ENCODE data around the gene PPP2R1B.
A peak's percentile ranks its signal among the peaks of the same experiment; 100 is the strongest.
"Not testable (repeated sequence)": the region's sequence is repeated elsewhere in the genome, so short reads cannot be mapped to it uniquely, and the experiment has no call there.

Gene PPP2R1B

DNA sequence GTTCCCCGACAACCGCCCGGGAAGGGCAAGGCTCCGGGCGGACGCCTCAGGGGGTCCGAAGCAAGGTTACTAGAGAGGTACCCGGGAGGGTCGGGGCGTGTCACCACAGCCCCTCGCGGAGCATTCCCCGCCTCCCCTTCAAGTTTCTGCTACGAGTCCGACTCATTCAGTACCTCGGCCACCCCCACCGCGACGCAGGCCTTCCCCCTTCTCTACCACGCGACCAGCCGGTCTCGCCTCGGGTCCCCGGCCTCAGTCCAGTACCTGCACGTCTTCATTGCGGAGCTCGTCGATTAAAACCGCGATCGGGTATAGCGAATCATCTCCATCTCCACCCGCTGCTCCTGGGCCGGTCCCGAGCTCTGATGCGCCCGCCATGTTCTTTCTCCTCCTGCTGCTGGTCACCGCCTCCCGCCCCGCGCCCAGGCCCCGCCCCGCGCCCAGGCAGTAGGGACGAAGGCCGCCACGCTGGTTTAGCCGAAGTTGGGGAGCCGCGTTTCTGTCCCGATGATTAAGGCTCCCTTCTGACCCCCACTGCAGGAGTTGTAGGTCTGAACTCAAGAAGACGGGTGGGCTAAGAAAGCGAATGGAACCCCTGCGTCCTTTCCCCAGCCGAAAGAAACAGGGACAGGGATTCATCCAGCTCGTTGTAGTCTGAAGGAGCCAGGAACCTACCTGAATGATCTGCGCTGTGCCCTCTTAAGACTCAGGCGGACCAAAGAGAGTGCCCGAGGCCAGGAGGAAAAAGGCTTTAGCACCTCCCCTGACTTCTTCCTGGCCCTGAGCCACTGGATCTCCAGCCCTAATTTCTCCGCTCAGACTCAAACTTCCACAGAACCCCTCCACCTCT is at the start of gene PPP2R1B:
PPP2R1B (minus strand) TSS at position 406 of the 850 bp plus-strand sequence; CDS start at position 378, 28 bp downstream.
- DNase-seq, result peak; percentile 80

DNA sequence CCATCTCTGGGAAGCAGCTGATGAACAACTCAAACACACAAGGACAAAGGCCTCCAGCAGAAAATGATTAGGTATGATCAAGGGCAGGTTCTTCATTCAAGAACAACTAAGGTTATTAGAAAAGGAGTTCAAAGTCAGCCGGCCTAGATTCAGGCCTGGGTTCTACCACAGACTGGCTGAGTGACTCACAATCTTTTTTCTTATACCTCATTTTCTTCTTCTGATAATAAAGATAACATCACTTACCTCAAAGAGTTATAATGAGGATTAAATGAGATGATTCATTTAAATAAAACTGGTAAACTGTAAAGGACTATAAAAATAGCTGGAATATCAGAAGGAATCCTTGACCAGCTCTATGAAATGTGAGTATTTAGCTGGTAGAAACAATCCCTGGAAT is 49.3 kb upstream of the PPP2R1B start:
- no peak for DNase-seq

DNA sequence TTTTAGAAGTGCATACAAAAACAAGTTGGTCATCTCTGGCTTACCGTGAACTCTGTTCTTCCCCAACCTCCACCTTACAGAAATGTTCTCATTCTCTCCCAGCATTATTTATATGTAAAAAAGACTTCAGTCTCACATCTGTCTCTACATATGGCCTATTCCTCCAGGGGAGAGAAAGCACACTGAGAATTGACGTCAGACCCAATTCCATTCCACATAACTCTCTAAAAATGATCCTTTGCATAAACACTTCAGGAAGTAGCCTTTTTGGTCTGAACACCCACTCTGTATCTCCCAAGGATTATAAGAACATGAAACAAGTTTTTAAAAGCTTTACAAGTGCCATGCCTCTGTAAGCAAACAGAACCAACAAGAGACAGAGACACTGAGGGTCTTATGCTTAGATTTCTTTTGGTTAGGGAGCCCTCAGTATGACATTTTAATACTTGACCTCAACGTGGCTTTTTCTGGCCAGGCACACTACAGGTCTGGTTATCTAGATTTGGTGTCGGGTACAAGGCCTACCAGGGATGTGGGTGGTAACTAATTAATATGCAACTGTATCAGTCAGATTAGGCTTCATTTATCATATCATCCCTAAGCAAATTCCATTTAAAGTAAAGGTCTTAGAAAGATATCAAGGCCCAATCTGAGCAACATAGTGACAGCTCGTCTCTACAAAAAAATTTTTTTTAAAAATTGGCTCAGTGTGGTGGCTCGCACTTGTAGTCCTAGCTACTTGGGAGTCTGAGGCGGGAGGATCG is 48.5 kb upstream of the PPP2R1B start:
- no peak for DNase-seq

DNA sequence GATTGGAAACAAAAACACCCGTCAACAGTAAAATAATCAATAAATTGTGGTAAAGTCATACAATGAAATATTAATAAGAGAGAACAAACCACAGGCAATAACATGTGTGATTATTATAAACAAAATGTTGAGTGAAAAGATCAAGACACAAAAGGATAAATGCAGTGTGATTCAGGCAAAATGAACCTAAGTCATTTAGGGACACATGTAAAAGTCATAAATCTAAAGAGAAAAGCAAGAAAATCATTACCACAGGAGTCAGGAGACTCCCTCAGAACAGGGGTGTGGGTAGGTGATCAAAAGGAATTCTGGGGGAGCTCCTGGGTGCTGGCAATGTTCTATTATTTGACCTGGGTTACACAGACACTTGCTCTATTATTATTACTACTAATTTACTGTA is 47.9 kb upstream of the PPP2R1B start:
- DNase-seq, result no peak

DNA sequence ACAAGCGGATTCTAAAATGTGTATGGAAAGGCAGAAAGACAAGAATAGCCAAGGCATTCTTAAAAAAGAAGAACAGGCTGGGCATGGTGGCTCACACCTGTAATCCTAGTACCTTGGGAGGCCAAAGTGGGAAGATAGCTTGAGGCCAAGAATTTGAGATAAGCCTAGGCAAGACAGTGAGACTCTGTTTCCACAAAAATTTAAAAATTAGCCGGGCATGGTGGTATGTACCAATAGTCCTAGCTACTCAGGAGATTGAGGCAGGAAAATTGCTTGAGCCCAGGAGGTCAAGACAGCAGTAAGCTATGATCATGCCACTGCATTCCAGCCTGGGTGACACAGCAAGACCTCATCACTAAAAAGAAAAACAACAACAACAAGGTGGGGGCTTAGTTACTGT is 46.0 kb upstream of the PPP2R1B start:
- no peak for DNase-seq

DNA sequence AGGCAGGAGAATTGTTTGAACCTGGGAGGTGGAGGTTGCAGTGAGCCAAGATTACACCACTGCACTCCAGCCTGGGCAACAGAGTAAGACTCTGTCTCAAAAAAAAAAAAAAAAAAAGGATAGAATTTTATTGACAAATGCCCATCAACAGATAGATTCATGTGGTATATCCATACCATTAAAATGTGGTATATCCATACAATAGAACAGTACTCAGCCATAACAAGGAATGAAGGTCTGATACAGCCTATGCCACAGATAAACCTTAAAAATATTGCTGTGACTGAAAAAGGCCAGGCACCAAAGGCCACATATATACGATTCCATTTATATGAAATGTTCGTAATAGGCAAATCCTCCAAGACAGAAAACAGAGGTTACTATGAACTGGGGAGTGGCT is 45.3 kb upstream of the PPP2R1B start:
- DNase-seq, result no peak

DNA sequence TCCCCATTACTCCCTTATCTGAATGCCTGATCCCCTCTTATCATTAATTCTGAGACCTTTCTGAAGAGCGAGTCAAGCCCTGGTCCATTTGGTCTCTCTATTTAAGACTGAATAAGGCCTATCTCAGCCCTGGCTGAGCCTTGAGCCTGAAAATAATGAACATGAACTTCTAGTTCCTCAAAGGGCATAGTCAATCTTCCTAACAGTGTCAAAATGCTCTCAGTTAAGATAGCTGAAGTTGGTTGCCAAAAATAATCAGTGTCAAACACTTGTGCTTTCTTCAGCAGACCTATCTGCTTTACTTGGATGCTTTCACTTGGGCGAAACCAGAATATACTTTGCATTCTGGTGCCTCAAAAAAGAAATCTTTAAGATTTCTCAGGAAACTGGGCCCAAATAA is 42.6 kb upstream of the PPP2R1B start:
- no peak for DNase-seq

DNA sequence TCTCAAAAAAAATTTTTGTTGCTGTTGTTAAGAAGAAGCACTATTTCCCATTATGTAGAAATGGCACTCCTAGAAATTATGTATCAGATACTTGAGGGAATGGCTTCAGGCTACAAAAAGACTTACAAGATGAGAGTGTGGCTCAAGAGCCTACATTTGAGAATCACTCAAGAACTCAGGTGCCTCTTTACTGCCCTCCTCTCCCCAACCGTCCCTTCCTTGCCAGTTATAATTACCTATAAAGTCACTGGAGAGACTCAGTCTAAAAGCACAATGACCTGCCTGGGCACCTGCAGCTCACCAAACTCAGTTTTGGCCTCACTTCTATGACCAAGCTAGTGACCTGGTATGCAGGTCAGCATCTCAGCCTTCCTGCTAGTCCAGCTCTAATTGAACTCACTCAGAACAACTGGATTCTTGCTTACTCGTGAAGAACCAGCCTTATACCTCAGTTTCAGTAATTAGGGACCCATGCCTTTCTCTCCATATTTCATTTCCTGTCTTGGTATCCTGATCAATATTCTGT is 41.9 kb upstream of the PPP2R1B start:
- DNase-seq, result no peak

DNA sequence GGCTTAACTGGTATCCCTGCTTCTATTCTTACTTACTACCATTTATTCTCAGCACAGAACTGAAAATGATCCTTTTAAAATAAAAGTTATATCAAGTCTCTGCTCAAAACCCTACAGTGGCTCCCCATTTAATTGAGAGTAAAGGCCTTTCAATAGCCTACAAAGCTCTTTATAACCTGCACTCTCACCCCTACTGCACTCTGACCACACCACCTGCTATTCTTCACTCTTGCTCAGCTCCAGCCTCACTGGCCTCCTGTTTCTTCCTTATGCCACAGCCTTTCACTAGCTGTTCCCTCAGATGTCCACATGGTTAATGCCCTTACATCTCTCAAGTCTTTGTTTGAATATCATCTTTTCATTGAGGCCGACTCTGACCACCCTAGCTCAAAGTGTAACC is 40.9 kb upstream of the PPP2R1B start:
- no peak for DNase-seq

DNA sequence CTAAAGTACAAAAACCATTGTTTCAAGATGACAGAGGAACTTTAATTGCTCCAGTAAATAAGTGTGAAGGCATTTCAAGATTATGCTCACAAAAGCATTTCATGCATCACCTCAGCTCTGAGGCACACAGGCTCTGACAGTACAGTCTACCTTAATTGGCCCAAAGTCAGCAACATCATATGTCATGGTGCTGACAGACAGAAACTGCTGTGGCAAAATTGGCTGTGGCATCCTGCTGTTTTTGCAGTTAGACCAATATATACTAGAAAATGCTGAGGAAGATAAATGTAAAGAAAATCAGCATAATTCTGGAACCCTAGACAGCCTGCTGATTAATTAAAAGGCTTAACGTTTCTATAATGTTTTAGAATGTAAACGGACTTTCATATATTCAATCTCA is 34.9 kb upstream of the PPP2R1B start:
- DNase-seq, result no peak

DNA sequence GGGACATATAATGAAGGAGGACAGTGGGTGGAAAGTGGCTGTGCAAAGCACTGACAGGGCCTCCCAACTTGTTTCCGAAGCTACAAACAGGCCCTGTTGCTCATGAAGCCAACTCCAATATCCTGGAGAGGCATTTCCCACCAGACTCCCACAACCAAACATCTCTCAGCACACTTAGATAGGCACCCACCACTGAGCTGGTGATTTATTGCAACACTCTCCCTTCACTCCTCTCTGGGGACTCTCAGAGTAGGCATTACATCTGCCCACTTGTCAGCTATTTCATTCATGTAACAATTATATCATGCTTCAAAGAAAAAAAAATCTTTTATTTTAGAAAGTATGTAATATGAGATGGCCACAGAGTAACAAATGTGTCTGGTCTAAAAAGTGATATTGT is 32.1 kb upstream of the PPP2R1B start:
- no peak for DNase-seq

DNA sequence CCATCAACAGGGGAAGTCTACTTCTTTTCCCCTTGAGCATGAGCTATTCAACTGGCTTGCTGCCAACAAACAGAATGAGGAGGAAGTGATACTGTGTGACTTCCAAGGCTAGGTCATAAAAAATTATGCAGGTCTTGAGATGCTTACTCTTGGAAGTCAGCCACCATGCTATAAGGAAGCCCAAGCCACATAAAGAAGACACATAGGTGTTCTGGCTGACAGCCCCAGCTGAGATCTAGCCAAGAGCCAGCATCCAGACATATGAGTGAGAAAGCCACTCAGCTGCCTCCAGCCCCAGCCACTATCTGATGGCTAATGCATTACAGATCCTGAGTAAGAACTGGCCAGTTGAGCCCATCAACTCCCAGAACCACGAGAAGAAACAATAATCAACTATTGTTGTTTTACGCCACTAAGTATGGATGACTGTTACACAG is 31.0 kb upstream of the PPP2R1B start:
- no peak for DNase-seq

DNA sequence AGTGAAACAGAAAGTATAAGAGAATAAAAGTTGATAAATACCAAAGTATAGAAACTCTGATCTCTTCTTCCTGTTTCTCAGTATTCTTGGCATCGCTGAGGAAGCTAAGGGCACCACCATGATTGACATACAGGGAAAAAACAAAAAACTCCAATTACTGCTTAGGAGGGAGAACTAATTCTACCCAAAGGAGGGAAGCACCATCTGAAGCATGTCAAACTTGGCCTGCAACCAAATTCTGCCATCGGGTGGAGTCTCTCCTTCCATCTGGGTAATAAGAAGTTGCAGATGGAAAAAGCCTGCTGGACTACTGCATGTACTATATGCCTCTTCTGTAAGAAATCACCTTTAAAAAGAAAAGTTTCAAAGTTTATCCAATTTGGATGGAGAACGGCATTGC is 30.5 kb upstream of the PPP2R1B start:
- DNase-seq, result no peak

DNA sequence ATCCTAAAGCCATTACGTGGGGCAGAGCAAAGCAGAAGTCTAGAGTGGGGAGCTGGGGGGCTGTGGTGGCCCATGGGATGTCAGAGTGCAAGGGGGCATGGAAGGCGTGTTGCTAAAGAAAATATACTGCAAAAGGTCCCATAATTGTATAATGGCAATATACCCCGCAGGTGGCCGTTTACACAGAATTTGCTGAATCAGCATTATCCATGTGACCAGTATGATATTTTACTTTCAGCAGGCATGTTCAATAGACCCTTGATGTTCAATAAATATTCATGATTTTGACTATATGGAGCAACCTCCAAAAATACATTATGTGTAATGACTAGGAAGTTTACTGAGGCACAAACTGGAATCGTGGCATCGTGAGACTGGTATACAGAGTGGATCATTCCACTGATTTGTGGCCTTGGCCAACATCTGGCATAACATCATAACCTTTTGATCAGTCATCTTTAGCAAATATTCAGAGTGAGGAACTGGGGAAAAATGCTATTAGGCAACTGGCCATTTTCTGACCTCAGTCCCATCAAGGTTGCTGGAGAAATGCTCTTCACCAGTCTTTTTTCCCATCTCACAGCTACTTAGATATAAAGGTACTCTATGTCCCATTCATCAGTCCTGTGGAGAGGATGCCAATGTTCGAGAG is 29.3 kb upstream of the PPP2R1B start:
- DNase-seq, result no peak

DNA sequence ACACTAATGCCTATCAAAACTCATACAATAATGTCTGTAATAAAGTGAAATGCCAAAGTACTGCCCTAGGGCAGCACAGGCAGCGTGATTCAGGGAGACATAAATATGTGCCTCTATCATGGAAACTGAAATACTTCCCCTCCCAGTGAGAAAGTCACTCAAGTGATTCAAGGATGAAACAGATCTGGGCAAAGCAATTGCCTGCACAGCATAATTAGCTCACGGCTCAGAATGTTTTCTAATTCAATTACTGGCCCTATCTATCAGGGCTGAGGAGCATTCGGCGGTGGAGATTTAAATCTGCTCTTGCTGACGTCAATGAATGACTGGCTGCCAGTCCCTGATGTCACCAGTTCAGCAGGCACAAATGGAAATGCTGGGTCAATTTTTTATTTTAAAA is 27.7 kb upstream of the PPP2R1B start:
- DNase-seq, result no peak

DNA sequence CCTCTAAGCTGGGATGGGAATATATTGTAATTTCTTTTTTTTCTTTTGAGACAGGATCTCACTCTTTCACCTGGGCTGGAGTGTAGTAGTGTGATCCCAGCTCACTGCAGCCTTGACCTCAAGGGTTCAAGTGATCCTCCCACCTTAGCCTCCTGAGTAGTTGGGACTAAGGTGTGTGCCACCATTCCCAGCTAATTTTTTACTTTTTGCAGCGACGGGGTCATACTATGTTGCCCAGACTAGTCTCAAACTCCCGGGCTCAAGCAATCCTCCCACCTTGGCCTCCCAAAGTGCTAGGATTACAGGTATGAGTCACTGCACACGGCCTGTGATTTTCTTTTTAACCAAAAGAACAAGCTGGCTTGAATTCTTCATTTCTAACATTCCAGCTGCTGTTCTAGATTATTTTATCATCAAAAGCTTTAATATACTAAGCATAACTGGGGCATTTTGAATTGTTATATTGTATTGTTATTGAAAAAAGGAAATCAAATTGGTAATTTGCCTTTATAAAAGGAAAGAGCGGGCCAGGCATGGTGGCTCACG is 26.8 kb upstream of the PPP2R1B start:
- DNase-seq, result no peak

DNA sequence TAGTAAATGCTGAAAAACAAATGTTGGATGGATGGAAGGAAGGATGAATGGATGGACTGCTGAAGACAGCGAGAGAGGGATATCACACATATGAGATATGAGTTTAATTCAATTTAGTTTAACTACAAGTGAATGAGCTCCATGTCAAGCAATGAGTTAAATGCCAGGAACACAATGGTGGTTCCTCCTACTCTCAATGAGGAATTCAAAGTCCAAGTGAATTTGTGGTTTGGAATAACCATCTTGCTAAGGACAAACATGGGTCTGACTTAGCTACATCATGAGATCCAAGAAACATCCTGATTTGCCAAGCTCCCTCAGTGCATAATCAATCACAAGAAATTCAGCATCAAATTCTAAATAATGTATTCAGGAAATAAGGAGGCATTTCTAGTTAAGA is 26.1 kb upstream of the PPP2R1B start:
- no peak for DNase-seq

DNA sequence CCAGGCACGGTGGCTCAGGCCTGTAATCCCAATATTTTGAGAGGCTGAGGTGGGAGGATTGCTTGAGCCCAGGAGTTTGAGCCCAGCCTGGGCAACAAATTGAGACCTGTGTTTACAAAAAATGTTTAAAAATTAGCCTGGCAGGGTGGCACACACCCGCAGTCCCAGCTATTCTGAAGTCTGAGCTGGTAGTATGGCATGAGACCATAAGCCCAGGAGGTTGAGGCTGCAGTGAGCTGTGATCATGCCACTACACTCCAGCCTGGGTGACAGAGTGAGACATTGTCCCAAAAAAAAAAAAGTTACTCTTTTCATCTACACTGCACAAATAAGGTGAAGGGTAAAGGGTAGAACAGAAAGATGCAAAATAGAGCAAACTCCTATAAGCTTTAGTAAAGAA is 22.3 kb upstream of the PPP2R1B start:
- DNase-seq, result no peak

DNA sequence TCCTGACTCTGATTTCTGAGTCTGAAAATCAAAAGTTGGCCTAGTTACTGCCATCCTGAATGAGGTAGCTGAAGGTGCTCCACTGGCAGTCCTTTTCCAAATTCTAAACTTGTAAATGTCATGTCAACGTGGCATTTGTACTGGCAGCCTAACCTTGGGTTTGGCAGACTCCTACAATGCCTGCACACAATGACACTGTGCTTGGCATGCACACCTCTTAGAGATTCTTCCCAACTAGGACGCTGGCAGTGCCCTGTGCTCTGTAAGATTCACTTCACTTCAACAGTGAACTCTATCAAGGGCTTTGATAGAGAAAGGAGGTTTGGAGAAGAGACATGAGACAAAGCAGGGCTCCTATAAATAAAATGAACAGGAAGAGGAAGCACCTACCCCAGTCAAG is 21.9 kb upstream of the PPP2R1B start:
- DNase-seq, result no peak

DNA sequence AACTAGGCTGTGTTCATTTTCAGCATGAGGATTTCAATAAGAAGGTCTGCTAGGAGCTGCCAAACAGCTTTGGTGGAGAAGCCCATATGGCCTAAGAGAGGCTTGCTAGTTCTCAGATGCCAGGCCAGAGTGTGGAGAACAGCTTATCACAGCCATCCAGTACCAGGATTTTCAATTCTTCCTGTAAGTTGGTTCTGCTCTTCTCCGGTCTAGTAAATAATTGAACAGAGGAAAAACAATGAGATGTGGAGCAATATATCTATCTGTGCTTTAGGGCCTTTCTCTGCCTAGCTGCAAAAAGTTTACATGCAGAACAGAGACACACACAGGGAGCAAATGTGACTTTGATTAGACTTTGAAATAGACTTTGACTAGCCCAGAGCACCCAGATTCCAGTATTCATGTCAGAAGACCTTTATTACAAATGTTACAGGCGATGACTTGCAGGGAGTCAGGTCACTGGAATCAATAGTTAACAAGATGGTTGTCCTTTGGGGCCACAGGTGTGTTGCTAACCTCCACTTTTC is 19.8 kb upstream of the PPP2R1B start:
- DNase-seq, result no peak

DNA sequence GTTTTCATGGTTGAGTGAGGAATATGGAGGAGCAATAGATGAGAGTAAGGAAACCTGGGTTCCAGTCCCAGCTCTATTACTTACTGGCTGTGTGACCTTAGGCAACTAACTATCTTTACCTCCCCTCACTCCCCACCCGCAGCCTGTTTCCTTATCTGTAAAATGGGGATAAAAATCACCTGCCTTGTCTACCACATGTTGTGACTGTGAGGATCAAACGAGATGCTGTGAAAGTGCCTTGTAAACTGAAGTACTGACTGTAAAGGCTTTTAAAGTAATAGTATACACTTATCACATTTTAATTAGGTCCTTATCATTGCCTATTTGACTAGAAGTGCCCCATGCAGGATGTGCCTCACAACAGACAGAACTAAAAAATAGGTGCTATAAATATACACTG is 18.9 kb upstream of the PPP2R1B start:
- no peak for DNase-seq

DNA sequence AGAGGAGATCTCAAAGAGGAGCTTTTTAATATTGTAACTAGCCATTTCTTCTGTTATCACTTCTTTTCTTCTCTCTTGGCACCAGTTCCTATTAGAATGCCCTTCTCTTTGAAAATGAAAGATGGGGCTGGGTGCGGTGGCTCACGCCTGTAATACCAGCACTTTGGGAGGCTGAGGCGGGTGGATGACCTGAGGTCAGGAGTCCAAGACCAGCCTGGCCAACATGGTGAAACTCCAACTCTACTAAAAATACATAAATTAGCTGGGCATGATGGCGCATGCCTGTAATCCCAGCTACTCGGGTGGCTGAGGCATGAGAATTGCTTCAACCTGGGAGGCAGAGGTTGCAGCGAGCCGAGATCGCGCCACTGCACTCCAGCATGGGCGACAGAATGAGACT is 18.1 kb upstream of the PPP2R1B start:
- not testable (repeated sequence) for DNase-seq
